A172 (cell line): Measurements from ENCODE around the gene BLOC1S4. TPM values are rescaled to one million over a fixed set of nuclear protein-coding genes. Genes with fewer than 3 reads are reported as not detected.

ENCODE experiments used
- DNase-seq: peaks from one replicate; pipeline ENCODE4 v3.0.0-alpha.2; 2015; ENCODE audit warnings: low spot score
- total RNA-seq: library from RNA; depleted of rRNA; stranded (reverse); fragments of >200 nt; shearing (Covaris generic); gene quantifications from 2 replicates; pipeline ENCODE4 v1.2.3, GENCODE V29; 2014; rRNA removed

The BLOC1S4 gene
- total RNA-seq, 1 experiment from 2014 or later: 16.8 TPM

GRCh38 chr4:6761649-6762615 lies 46.0 kb downstream of the BLOC1S4 start:
- DNase-seq: no peak

DNA sequence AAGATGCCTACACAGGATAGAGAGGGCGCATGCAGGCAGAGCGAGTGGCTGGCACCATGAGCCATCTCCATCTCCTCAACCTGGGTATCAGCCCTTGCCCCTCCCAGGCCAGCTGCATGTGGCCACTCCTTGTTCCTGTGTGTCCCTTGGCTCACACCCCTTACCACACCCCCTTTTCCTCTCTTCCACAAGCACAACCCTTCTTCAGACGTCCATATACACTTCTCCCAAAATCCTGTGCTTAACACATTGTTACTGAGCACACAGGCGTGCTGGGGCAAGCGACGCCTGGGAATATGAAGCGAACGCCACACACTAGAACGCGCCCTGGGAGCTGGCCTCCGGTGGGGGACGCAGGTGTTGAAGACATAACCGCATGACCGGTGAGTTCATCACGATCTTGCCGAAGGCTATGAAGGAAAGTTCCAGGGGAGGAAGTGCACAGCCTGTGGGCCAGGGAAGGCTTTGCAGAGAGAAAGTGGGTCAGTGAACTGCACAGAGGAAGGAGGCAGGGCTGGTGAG lies 47.4 kb downstream of the BLOC1S4 start:
- no peak for DNase-seq

- DNase-seq: no peak
These were observed 49.1 kb downstream of the BLOC1S4 start for GRCh38 chr4:6764976-6765620.

DNA sequence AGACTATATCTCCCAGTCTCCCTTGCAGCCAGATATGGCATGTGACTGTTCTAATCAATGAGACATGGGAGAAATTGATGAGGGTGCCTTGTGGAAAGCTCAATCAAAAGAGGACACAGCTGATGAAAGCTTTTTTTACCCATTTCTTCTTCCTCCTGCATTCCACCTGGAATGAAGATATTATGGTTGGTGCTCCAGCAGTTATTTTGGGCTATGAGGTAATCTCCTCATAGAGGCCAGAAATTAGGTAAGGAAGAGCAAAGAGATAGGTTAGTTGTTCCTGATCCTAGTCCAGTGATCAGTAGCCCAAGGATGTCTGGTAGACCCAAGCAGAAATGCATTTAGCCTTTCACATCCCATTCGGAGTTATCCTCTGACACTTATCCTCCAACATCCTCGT lies 49.7 kb downstream of the BLOC1S4 start:
- DNase-seq: no peak

Other genes starting within 250 kb of the BLOC1S4 start
- 6.7 and 10.6 TPM in 2 replicates for gene PPP2R2C, start 243.6 kb upstream of the BLOC1S4 start, total RNA-seq
- gene MAN2B2, start 141.0 kb upstream of the BLOC1S4 start, total RNA-seq: 11.0 and 12.1 TPM in 2 replicates
- gene MRFAP1, start 75.5 kb upstream of the BLOC1S4 start, total RNA-seq: 153 and 191 TPM in 2 replicates
- gene S100P, start 22.3 kb upstream of the BLOC1S4 start, total RNA-seq: not detected in 2 replicates
- 71.6 and 90.6 TPM in 2 replicates for gene MRFAP1L1, start 6.3 kb upstream of the BLOC1S4 start, total RNA-seq
- 21.6 and 22.6 TPM in 2 replicates for gene KIAA0232, start 66.6 kb downstream of the BLOC1S4 start, total RNA-seq
- gene TBC1D14, start 193.7 kb downstream of the BLOC1S4 start, total RNA-seq: 54.7 and 59.1 TPM in 2 replicates